OCI-LY1 (cell line): ENCODE measurements around the gene MCAT.
"Not testable (repeated sequence)": the region's sequence is repeated elsewhere in the genome, so short reads cannot be mapped to it uniquely, and the experiment has no call there.

Experiments
- H2AFZ ChIP-seq: fragments of 200-600 bp; sonication (generic), shearing (Covaris generic); 2 replicates; pipeline ENCODE4 v1.6.0; 2014; ENCODE audit warnings: antibody characterized with exemption, mild to moderate bottlenecking, low read length
- H3F3A ChIP-seq: fragments of 200-600 bp; sonication (generic), shearing (Covaris generic); 2 replicates; pipeline ENCODE4 v1.6.0; 2014; ENCODE audit warnings: mild to moderate bottlenecking, antibody characterized with exemption, low read length, moderate library complexity; ENCODE audit not compliant: insufficient read depth
- H3K27ac ChIP-seq: fragments of 200-600 bp; sonication (generic); 2 replicates; pipeline ENCODE4 v1.5.1; 2014; ENCODE audit warnings: low read length, mixed run types, mild to moderate bottlenecking, low read depth; ENCODE audit not compliant: poor library complexity, severe bottlenecking
- H3K27me3 ChIP-seq: fragments of 200-600 bp; sonication (generic); 2 replicates; pipeline ENCODE4 v1.6.0; 2014; ENCODE audit warnings: antibody characterized with exemption, mild to moderate bottlenecking, low read length, moderate library complexity; ENCODE audit not compliant: insufficient read depth
- H3K36me3 ChIP-seq: fragments of 200-600 bp; sonication (generic); 2 replicates; pipeline ENCODE4 v1.6.1; 2014; ENCODE audit warnings: mild to moderate bottlenecking, antibody characterized with exemption, low read length, moderate library complexity, mixed read lengths; ENCODE audit not compliant: insufficient read depth
- H3K4me1 ChIP-seq: fragments of 200-600 bp; sonication (generic); 2 replicates; pipeline ENCODE4 v1.5.1; 2014; ENCODE audit warnings: mild to moderate bottlenecking, low read length, moderate library complexity; ENCODE audit not compliant: insufficient read depth, severe bottlenecking
- H3K4me2 ChIP-seq: fragments of 200-600 bp; sonication (generic), shearing (Covaris generic); 2 replicates; pipeline ENCODE4 v1.6.1; 2014; ENCODE audit warnings: low read length
- H3K4me3 ChIP-seq: fragments of 200-600 bp; sonication (generic); 2 replicates; pipeline ENCODE4 v1.5.1; 2014; ENCODE audit warnings: low read length, low read depth, mild to moderate bottlenecking, mixed read lengths; ENCODE audit not compliant: poor library complexity, severe bottlenecking
- H3K79me2 ChIP-seq: fragments of 200-600 bp; shearing (Covaris generic); 2 replicates; pipeline ENCODE4 v1.6.1; 2016; ENCODE audit warnings: mixed run types, low read length, mixed read lengths; ENCODE audit not compliant: insufficient read depth
- H3K9ac ChIP-seq: fragments of 200-600 bp; sonication (generic), shearing (Covaris generic); 2 replicates; pipeline ENCODE4 v1.6.1; 2014; ENCODE audit warnings: mild to moderate bottlenecking, low read length, mixed read lengths
- H3K9me2 ChIP-seq: fragments of 200-600 bp; sonication (generic), shearing (Covaris generic); 2 replicates; pipeline ENCODE4 v1.6.1; 2014; ENCODE audit warnings: low read depth, mild to moderate bottlenecking, low read length, mixed read lengths
- H3K9me3 ChIP-seq: fragments of 200-600 bp; shearing (Covaris generic); 2 replicates; pipeline ENCODE4 v1.6.1; 2014; ENCODE audit warnings: low read length, mixed read lengths
- H4K20me1 ChIP-seq: fragments of 200-600 bp; sonication (generic), shearing (Covaris generic); 2 replicates; pipeline ENCODE4 v1.6.0; 2016; ENCODE audit warnings: mild to moderate bottlenecking, low read length; ENCODE audit not compliant: insufficient read depth
- CTCF ChIP-seq: fragments of 200-600 bp; sonication (generic), shearing (Covaris generic); IDR thresholded peaks from 2 replicates; pipeline ENCODE4 v1.5.1; 2017; ENCODE audit warnings: mild to moderate bottlenecking, antibody characterized with exemption, low read length, moderate library complexity, mixed read lengths
- EZH2 ChIP-seq: fragments of 200-600 bp; sonication (generic), shearing (Covaris generic); IDR thresholded peaks from 2 replicates; pipeline ENCODE4 v1.8.0; 2017; ENCODE audit warnings: borderline replicate concordance, mixed run types, mild to moderate bottlenecking, antibody characterized with exemption, low read length, moderate library complexity, mixed read lengths

The MCAT gene

GRCh38 chr22:43109921-43110443 is 33.2 kb downstream of the MCAT start:
- peaks cover 41% of the 10 kb centered on the region for H3K4me1 ChIP-seq
- no peaks in the 10 kb centered on the region for H3K9me3 ChIP-seq
- H3K36me3 ChIP-seq = peaks cover 12% of the 10 kb centered on the region
- TF ChIP-seq CTCF (no peak), EZH2 (no peak)
- peak overlapping the region; percentile 86 for H3K4me3 ChIP-seq
- H3K4me2 ChIP-seq = peak overlapping the region; percentile 88
- no peaks in the 10 kb centered on the region for H4K20me1 ChIP-seq
- 0 out of 2 replicates have a peak, but pooled peaks cover 3% of the 10 kb centered on the region for H3F3A ChIP-seq
- H3K9ac ChIP-seq = peak overlapping the region; percentile 48; the same call in 1 of the 2 replicates
- H3K27ac ChIP-seq = no peak overlapping the region
- no peaks in the 10 kb centered on the region for H3K9me2 ChIP-seq
- peaks cover 27% of the 10 kb centered on the region for H3K79me2 ChIP-seq
- no peaks in the 10 kb centered on the region for H3K27me3 ChIP-seq
- H2AFZ ChIP-seq = no peak overlapping the region

GRCh38 chr22:43109511-43109910 is 33.7 kb downstream of the MCAT start:
- no peak overlapping the region for H3K4me2 ChIP-seq
- no peak overlapping the region for H3K9ac ChIP-seq
- H2AFZ ChIP-seq = no peak overlapping the region
- peaks cover 36% of the 10 kb centered on the region for H3K4me1 ChIP-seq
- no peaks in the 10 kb centered on the region for H3K9me2 ChIP-seq
- no peaks in the 10 kb centered on the region for H3K9me3 ChIP-seq
- H3K79me2 ChIP-seq = peaks cover 27% of the 10 kb centered on the region
- H3K4me3 ChIP-seq = no peak overlapping the region
- H3K27me3 ChIP-seq = no peaks in the 10 kb centered on the region
- no peaks in the 10 kb centered on the region for H3F3A ChIP-seq
- TF ChIP-seq EZH2 (no peak), CTCF (no peak)
- no peak overlapping the region for H3K27ac ChIP-seq
- H4K20me1 ChIP-seq = no peaks in the 10 kb centered on the region
- peaks cover 7% of the 10 kb centered on the region for H3K36me3 ChIP-seq

GRCh38 chr22:43106302-43106701 is 36.9 kb downstream of the MCAT start:
- no peak for TF ChIP-seq EZH2
- no peak for TF ChIP-seq CTCF
- Histone ChIP-seq H3K9me3 (no peaks in the 10 kb centered on the region), H3K9me2 (no peaks in the 10 kb centered on the region), H3K4me2 (no peak overlapping the region), H3K27ac (no peak overlapping the region), H3K79me2 (peaks cover under 1% of the 10 kb centered on the region; the same call in 1 of the 2 replicates), H3K36me3 (no peaks in the 10 kb centered on the region; the same call in 1 of the 2 replicates), H3K9ac (no peak overlapping the region), H3F3A (no peaks in the 10 kb centered on the region), H2AFZ (no peak overlapping the region), H3K4me3 (no peak overlapping the region), H3K4me1 (peaks cover 18% of the 10 kb centered on the region), H3K27me3 (no peaks in the 10 kb centered on the region), H4K20me1 (no peaks in the 10 kb centered on the region)

DNA sequence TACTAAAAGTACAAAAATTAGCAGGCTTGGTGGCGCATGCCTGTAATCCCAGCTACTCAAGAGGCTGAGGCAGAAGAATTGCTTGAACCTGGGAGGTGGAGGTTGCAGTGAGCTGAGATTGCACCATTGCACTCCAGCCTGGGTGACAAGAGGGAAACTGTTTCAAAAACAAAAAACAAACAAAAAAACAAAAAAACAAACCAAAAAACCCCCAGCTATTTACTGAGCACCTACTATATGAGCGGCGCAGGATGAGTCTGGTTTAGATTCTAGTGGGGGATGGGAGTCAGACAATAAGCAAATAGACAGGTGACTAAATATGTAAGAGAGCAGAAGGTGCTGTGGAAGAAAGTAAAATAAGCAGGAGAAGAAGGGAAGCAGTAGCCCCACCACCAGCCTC is 38.2 kb downstream of the MCAT start:
- H3K9me2 ChIP-seq, H3K9ac ChIP-seq, H4K20me1 ChIP-seq, H2AFZ ChIP-seq, H3K4me2 ChIP-seq, H3K27ac ChIP-seq, H3F3A ChIP-seq, H3K27me3 ChIP-seq, H3K9me3 ChIP-seq, H3K79me2 ChIP-seq, H3K36me3 ChIP-seq, H3K4me3 ChIP-seq: not testable (repeated sequence)
- H3K4me1 ChIP-seq = peaks cover 13% of the 10 kb centered on the region

DNA sequence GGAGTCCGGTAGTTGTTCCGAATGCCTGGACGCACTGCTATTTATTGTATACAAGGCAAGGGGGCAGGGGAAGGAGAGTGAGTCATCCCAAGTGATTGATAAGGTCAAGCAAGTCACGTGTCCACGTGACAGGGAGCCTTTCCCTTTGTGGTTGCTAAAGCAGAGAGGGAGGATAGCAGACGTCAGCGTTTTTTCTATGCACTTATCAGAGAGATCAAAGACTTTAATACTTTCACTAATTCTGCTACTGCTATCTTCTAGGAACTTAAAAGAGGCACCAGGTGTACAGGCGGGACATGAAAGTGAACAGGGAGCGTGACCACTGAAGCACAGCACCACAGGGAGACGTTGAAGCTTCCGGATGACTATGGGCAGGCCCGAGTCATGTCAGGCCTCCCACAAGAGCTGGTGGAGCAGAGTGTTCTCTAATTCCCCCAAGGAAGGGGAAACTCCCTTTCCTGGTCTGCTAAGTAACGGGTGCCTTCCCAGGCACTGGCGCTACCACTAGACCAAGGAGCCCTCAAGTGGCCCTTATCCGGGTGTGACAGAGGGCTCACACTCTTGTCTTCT is 39.1 kb downstream of the MCAT start:
- H3K79me2 ChIP-seq, H3K36me3 ChIP-seq, H3F3A ChIP-seq, H2AFZ ChIP-seq, H3K4me2 ChIP-seq, H3K9me3 ChIP-seq, H3K9me2 ChIP-seq, H3K27me3 ChIP-seq, H3K4me3 ChIP-seq, H3K9ac ChIP-seq, H3K27ac ChIP-seq, H4K20me1 ChIP-seq: not testable (repeated sequence)
- H3K4me1 ChIP-seq = peaks cover 12% of the 10 kb centered on the region
